GM19467 (cell line): ENCODE data around the gene BRI3BP.
"Not testable (repeated sequence)": the region's sequence is repeated elsewhere in the genome, so short reads cannot be mapped to it uniquely, and the experiment has no call there.

Experiments used
- ATAC-seq: cut with Tn5 transposase; IDR thresholded peaks from one replicate; pipeline ENCODE4 v1.9.1; 2021; ENCODE audit warnings: mild to moderate bottlenecking, moderate library complexity; ENCODE audit not compliant: unreplicated experiment

The BRI3BP gene

DNA sequence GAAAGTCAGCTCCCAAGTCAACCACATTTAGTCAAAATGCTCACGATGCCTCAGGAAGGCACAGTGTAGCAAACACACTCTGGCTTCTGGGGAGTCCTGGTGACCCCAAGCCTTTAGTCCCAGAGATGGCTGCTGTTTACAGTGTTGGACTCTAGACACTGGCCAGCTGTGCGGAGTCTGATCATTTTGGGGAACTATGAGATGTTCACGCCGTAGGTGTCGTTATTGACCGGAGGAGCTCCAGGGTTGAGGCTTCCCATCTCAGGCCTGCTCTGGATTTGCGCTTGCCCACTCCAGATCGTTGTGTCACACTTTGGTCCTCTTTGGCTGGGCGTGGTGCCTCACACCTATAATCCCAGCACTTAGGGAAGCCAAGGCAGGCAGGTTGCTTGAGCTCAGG, 27.7 kb downstream of the BRI3BP start:
- no peak for ATAC-seq

DNA sequence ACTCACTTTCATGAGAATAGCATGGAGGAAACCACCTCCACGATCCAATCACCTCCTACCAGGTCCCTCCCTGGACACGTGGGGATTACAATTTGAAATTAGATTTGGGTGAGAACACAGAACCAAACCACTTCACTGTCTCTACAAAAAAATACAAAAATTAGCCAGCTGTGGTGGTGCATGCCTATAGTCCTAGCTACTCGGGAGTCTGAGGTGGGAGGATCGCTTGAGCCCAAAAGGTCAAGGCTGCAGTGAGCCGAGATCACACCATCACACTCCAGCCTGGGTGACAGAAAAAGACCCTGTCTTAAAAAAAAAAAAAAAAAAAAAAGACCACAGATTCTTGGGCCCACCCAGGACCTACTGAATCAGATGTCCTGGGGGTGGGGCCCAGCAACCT, 28.3 kb downstream of the BRI3BP start:
- ATAC-seq, result no peak

DNA sequence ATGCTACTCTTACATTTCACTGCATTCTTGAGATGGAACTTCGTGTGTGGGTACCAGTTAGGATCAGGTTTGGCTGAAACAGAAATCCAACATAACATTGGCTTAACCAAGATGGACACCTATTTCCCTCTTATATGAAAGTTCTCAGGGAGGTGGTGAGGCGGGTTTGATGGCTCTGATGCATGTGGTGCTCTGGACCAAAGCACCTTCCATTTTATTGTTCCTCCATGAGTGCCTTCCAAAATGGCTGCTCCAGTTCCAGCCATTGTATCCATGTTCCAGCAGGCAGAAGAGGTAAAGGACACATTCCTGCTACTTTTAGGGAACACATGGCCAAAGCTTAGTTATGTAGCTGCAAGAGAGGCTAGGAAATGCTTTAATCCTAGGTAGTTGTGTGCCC, 29.6 kb downstream of the BRI3BP start:
- no peak for ATAC-seq

DNA sequence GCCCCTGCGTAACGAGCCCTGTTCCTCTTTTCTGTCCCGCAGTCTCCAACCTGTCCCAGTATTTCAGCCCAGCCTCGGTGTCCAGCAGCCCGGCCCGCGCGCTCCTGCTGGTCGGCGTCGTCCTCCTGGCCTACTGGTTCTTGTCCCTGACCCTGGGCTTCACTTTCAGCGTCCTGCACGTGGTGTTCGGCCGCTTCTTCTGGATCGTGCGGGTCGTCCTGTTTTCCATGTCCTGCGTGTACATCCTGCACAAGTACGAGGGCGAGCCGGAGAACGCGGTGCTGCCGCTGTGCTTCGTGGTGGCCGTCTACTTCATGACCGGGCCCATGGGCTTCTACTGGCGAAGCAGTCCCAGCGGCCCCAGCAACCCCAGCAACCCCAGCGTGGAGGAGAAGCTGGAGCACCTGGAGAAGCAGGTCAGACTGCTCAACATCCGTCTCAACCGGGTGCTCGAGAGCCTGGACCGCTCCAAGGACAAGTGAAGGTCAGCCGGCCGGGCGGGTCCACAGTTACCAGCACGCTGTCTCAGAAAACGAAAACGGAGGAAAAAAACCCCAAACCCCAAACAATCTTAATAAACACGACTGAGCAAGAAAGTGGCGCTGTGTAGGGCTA, 31.6 kb downstream of the BRI3BP start:
- no peak for ATAC-seq

DNA sequence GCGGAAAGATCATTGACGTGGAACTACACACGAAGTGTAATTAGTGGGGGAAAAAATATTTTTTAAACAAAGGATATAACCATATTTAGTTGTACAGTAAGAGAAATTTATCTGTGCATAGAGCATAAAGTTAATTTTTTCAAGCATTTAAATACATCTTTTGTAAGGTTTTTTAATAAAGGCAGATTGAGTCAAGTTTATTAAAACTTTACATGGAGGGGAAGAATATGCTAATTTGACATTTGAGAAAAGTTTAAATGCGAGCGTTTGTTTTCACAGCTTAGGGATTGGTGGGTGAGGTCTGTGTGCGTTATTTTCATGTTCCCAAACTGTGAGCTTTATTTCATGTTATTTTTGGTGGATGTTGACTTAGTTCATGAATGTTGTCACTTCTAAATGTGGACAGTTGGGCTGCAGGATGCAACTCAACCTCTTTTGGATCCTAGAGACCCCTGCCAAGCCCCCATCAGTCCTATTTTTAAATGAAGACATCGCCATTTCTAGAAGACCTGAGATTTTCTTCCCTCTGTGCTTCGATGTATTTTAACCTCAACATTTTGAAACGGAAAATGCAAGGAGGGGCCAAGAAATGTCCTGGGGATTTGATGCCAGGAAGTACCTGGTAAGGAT, 32.3 kb downstream of the BRI3BP start:
- no peak for ATAC-seq

DNA sequence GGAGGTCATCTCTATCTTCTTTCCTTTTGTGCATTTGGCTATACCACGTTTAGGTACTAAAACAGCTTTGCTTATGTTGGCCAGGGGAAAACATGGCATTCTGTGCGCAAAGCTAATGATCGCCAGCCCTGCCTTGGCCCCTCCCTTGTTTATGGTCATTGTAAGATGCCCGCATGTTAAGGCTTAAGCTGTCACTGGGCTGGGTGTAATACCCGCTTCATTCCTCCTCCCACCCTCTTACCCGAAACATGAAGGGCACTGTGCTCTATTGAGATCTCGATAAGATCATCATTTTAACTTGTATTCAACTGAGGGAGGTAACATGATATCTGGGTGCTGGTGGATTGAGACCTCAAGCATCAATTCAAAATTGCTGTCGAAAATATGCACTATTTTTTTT, 34.7 kb downstream of the BRI3BP start:
- ATAC-seq, result no peak

DNA sequence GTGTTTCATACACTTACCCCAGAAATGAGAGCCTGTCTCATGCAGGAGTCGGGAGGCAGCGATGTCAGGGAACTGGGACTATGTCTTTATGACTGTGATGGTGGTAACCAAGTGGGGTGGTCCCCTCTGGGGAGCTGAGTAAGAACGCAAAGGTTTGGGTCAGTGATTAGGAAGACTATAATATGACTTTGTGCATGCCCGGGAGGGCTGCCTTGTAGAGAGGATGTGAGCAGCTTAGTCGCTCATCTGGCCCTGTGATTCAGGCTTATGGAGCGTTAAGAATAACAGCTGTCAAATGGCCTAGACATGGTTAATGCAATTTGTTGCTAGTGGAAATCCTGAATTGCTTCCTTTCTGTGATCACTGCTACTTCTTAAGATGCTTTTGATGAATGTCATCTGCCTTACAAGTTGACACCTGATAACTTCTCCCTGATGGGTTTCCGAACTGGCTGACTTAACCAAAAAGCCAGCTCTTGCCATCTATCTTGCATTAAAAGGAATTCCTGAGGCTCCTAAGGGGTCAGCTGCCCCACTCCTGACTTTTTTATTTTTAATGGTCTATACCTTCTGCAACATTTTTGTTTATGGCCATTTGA, 36.4 kb downstream of the BRI3BP start:
- ATAC-seq, result no peak

DNA sequence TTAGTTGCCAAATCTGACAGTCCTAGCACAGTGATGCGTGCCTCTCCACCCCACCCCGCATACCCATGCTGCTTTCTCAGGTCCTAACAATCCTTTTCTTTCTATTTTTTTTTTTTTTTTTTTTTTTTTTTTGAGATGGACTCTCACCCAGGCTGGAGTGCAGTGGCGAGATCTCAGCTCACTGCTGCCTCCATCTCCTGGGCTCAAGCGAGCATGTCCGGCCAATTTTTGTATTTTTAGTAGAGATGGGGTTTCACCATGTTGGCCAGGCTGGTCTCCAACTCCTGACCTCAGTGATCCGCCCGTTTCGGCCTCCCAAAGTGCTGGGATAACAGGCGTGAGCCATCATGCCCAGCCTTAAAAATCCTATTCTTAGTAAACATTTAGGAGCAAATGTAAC, 38.0 kb downstream of the BRI3BP start:
- ATAC-seq, result not testable (repeated sequence)

DNA sequence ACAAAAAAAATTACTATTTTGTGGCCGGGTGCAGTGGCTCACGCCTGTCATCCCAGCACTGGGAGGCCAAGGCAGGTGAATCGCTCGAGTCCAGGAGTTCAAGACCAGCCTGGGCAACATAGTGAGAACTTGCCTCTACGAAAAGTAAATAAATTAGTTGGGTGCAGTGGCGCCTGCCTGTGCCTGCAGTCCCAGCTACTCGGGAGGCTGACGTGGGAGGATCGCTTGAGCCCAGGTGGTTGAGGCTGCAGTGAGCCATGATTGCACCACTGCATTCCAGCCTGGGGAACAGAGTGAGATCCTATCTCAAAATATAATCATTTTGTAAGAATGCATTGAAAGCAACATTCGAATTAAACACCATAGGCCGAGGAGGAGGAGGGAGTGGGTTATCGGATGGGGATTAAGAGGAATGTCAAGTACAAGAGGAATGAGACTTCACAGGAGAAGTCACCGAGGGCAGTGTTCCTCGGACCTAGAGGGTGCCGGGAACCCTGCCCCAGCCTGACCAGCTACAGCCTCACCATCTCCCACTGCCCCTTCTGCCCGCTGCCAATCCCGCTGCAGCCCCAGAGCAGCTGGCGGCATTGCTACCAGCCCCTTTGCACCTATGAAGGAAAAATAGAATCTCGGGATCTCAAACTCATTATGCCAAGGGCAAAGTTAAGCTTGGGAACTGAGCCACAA, 39.2 kb downstream of the BRI3BP start:
- no peak for ATAC-seq

DNA sequence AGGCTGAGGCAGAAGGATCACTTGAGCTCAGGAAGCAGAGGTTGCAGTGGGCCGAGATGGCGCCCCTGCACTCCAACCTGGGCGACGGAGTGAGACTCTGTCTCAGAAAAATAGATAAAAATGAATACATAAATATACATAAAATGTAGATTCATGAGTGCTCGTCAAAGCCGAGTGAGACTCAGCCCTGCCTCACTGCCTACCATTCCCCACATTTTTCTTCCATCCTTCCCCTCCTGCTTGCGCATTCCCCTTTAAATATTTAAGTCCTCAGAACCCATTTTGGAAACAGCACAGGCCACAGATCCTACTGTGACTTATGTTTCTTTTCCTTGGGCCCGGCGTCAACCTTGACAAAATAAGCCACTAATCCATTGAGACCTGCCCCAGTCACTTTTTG, 39.8 kb downstream of the BRI3BP start:
- ATAC-seq, result no peak

DNA sequence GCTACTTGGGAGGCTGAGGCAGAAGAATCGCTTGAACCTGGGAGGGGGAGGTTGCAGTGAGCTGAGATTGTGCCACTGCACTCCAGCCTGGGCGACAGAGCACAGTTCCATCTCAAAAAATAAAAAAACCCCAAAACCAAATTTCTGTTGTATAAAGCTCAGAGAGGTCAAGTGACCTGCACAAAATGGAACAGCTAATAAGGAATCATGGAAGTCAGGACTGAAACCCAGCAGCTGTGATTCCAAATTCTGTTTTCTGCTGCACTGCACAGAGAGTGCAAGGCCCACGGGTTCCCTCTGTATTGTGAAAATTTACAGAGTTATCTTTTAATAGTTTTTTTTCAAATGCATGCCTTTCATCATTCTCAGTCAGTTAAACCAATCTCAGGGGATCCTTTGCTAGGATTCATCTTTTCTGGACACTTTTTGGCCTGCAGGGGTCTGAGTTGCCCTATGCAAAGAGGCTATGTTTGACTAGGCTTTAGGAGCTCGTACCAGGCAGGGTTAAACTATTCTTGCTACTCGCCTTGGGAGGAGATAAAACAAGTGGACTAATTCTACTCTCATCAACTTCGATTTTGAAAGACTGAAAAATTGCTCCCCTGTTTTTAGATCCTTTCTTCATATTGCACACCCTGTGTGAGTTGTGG, 45.7 kb downstream of the BRI3BP start:
- ATAC-seq, result no peak

DNA sequence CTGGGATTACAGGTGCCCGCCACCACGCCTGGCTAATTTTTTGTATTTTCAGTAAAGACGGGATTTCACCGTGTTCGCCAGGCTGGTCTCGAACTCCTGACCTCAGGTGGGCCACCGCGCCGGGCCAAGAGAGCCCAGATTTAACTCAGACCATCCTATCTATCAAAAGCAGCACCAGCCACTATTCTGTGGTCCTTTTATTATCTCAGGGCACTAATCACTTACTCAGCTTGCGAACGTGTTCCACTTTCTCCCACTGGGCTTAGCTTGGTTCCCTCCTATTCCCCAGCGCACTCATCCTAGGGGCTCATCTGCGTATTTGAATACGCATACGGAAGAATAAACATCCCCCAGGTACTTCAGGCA, 55.6 kb downstream of the BRI3BP start:
- no peak for ATAC-seq

DNA sequence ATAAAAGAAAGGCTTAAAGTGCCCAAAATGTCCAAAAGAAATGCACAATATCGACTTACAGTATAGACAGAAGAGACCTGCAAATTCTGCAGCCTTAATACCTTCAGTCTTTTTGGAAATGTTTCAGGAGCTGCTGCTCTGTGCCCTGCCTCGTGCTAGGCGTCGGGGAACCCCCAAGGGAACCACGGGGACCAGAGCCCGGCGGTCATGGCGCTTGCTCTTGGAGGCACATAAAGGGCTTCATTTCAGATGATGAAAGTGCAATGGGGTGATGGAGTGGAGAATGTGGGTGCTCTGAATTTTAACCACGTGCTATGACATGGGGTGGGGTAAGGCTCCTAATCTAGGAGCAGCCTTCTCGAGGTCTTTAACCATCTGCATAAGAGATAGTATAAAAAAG, 57.0 kb downstream of the BRI3BP start:
- ATAC-seq, result no peak

DNA sequence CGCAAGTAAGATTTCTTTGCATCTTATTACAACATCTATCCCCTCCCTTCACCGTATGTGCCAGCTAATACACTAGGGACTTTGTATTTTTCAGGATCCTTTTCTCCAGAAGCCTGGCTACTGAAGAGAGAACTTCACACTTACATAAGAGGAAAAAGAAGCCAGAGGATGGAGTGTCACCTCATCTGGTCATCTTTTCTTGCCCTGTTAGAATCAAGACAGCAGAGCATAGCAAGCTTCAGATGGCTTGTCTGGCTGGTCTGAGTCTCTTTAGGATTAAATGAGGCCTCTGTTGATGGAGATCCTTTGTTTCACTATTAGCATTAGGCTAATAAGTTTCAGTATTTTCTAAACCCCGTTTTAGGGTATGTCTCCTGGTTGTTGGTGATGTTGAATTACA, 57.4 kb downstream of the BRI3BP start:
- no peak for ATAC-seq

DNA sequence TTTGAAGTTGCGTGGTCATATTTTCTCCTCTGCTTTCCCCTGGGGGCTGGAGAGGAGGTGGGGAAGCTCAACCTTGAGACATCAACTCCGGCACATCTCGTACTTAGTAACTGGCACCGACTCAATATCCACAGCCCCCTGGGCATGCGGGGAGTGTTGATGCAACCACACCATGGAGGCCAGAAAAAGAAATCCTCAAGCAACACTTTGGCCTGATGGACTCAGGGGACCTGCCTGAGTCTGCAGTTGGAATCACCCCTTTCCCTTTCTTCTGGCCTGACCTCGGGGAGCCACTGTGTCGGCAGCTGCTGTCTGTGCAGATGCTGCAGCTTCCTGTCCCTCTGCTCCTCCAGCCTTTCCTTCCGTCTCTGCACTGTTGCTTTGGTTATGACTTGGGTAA, 60.4 kb downstream of the BRI3BP start:
- no peak for ATAC-seq

DNA sequence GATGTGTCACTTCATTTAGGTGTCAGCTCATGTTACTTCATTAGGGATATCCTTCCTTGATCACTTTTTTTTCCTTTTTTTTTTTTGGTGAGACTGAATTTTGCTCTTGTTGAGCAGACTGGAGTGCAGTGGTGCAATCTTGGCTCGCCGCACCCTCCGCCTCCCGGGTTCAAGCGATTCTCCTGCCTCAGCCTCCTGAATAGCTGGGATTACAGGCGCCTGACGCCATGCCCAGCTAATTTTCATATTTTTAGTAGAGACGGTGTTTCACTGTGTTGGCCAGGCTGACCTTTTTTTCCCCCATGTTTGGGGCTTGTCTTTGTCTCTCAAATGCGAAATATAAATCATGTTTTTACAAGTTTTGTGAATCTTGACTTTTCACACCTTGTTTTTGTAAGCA, 62.1 kb downstream of the BRI3BP start:
- ATAC-seq, result no peak

DNA sequence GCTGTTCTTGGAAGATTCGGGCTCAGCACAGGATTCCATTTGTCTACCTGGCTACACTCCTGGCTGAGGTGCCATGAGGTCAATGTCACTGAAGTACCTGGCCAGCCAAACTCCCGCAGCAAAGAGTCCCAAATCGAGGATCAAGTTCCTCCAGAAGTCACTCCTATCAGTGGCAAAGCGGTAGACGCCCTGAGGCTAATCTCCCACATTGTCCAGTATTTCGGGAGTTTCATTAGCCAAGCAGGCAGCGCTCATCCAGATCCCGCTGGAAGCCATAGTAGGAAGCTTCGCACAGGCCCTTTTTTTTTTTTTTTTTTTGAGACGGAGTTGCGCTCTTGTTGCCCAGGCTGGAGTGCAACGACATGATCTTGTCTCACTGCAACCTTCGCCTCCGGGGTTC, 62.9 kb downstream of the BRI3BP start:
- ATAC-seq, result no peak

DNA sequence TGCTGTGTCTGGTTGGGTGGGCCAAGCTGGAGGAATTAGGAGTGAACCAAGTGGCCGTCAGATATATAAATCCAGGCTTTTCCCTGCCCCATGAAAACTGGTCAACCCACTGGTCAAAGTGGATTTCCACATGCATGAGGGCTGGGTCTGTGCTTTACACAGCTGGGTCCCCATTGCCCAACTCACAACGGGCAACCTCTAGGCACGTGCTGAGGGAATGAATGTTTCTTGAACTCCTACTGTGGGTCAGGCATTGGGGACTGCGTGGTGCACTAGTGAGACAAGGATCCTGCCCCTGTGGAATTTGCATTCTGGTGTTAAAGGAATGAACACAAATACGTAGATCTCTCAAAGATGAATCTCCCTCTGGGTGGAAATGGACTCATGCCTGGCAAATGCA, 64.3 kb downstream of the BRI3BP start:
- no peak for ATAC-seq

DNA sequence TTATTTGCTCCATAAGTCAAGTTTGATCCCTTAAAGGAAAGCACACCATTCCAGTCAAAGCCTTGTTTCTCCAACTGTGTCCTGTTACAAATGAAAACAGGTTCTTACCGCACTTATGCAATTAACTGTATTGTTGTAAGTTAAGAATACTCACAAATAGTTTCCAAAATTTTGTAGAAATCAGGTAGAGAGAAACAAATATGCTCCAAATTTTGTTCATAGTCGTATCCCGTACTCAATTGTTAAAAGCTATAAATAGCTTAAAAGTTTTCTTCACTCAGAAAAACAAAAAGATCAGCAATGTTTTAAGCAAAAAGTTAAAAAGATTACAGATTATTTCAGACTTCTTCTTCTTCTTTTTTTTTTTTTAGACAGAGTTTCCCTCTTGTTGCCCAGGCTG, 67.8 kb downstream of the BRI3BP start:
- no peak for ATAC-seq

DNA sequence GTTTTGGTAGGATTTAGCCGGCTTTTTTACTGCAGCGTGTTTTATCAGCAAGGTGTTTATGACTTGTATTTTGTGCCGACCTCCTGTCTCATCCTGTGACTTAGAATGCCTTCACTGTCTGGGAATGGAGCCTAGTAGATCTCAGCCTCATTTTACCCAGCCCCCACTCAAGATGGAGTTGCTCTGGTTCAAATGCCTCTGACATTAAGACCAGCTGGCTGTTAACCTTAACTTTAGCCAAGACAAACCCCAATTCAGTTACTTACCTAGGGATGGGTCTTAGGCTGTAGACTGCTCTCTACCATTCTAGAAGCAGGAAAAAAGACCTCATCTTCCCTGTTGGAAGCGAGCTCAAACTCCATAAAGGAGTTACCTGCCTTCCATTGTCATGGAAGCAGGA, 70.1 kb downstream of the BRI3BP start:
- ATAC-seq, result not testable (repeated sequence)

DNA sequence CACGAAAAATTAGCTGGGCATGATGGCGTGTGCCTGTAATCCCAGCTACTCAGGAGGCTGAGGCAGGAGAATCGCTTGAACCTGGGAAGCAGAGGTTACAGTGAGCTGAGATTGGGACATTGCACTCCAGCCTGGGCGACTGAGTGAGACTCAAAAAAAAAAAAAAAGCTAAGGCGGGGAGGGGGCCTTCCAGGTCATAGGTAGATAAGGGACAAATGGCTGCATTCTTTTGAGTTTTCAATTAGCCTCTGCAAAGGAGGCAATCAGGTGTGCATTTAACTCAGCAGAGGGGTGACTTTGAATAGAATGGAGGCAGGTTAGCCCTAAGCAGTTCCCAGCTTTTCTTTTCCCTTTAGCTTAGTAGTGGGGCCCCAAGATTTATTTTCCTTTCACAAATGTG, 71.0 kb downstream of the BRI3BP start:
- ATAC-seq, result no peak
